Measurements from ENCODE around the gene LRRC14B.
"Not testable (repeated sequence)": the region's sequence is repeated elsewhere in the genome, so short reads cannot be mapped to it uniquely, and the experiment has no call there.

Gene LRRC14B

DNA sequence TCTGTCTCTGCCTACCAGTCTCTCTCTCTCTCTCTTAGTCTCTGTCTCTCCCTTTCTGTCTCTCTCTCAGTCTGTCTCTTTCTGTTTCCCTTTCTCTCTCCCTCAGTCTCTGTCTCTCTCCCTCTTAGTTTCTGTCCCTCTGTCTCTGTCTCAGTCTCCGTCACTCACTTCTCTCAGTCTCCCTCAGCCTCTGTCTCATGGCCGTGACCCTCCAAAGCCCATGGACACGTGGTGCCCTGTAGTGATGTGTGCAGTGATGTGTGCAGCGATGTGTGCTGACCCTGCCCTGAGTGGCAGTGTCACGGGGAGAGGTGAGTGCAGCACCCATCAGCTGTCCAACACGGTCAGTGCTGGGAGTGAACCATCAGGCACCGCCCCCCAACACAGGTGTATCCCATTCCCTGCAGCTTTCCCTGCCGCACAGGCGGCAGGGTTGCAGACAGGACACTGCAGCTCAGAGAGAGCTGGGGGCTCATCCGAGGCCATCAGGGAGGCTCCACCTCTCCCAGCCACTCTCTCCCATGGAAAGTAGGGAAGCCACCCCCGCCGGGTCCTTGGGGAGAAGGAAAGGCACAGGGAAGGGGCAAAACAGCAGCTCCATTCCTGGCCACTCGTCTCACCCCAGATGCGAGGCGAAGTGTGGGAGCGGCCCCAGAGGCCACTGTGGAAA is 794 bp upstream of the LRRC14B start:
- in situ Hi-C loops (cut with HindIII; ENCODE audit: low sequenced_read_pairs), result no loop called here

DNA sequence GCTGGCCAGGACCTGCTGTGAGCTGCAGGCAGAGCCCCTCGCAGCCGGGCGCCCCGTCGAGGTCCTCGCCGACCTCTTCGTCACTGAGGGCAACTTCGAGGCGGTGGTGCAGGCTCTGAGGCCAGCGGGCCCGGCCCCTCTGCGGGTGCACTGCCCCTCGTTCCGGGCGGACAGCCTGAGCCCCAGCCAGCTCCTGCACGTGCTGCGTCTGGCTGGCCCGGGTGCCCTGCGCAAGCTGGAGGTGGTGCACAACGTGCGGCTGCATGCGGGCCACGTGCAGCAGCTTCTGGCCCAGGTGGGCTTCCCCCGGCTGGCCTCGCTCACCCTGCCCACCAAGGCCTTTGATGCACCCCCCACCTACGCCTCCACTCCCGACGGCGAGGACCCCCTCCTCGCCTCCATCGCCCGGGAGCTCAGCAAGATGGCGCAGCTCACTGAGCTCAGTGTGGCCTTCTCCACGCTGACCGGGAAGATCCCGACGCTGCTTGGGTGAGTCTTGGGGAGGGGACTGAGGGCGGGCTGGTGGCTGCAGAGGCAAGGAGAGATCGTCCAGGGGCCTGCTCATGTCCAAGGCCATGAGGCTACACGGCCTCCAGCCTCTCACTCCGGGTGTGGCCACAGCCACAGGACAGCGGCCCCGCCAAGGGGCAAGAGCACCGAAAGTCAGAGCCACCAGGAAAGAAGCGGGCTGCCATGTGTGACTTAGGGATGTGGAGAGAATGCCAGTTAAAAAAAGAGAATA is 825 bp downstream of the LRRC14B start:
- in situ Hi-C loops (cut with HindIII; ENCODE audit: low sequenced_read_pairs), result no loop called here

DNA sequence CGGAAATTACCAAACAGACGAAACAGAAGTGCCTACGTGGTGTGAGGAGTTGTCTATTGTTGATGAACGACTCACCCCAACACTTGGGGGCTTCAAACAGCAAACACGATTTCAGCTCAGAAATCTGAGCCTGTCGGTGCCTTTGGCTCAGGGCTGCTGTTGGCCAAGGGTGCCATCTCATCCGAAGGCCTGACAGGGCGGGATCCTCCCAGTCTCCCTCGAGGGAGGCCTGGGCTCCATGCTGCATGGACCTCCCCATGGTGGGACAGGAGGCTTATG is 1.3 kb downstream of the LRRC14B start:
- in situ Hi-C loops (cut with HindIII; ENCODE audit: low sequenced_read_pairs), result no loop called here

DNA sequence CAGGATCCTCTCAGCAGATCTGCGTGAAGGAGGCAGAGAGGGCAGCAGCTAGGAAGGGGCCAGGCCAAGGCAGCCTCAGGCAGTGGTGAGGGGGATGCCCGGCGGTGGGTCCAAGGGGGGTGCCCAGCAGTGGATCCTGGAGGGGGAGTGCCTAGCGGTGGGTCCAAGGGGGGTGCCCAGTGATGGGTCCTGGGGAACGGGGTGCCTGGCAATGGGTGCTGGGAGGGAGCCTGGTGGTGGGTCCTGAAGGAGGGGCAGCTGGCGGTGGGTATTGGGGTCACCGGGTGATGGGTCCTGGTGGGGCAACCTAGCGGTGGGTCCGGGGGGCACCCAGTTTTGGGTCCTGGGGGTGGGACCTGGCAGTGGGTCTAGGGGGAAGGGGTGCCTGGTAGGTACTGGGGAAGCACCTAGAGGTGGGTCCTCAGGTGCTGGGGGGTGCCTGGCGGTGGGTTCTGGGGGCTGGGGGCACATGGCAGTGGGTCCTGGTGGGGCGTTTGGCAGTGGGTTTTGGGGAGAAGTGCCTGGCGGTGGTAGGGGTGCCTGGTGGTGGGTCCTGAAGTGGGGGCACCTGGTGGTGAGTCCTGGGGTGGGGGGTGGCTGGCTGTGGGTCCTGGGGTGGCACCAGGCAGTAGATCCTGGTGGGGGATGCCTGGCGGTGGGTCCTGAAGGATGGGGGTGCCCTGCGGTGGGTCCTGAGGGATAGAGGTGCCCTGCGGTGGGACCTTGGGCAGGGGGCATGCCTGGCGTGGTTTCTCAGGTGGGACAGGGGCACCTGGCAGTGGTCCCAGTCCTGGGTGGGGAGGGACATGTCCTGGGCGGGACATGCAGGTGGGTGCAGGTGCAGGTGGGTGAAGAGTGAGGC is 1.9 kb downstream of the LRRC14B start:
- in situ Hi-C loops (cut with HindIII; ENCODE audit: low sequenced_read_pairs), result no loop called here

DNA sequence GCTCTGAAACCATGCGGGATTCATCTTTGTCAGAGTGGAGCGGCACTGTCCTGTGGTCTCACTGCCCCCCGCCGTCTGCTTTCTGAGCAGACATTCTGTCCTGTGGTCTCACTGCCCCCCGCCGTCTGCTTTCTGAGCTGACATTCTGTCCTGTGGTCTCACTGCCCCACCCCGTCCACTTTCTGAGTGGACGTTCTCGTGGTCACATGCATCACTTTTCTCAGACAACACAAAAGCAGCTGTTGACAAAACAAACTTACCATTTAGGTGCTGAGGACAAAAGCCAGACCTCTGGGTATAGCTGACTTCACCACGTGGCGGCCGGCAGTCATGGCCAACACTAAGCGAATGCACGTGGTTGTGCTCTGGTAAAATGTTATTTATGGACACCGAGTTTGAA is 2.8 kb downstream of the LRRC14B start:
- in situ Hi-C loops (cut with HindIII; ENCODE audit: low sequenced_read_pairs), result no loop called here

DNA sequence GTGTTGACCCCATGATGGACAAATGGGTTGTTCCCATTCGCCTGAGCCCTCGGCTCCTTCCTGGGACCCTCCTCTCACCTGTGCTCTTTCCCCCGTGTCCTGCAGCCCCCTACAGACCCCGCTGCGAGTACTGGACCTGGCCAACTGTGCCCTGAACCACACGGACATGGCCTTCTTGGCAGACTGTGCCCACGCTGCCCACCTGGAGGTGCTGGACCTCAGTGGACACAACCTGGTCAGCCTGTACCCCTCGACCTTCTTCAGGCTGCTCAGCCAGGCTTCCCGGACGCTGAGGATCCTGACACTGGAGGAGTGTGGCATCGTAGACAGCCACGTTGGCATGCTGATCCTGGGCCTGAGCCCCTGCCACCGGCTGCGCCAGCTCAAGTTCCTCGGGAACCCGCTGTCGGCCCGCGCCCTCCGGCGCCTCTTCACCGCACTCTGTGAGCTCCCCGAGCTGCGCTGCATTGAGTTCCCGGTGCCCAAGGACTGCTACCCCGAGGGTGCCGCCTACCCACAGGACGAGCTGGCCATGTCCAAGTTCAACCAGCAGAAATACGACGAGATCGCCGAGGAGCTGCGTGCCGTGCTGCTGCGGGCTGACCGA is 3.4 kb downstream of the LRRC14B start:
- in situ Hi-C loops (cut with HindIII; ENCODE audit: low sequenced_read_pairs), result no loop called here

DNA sequence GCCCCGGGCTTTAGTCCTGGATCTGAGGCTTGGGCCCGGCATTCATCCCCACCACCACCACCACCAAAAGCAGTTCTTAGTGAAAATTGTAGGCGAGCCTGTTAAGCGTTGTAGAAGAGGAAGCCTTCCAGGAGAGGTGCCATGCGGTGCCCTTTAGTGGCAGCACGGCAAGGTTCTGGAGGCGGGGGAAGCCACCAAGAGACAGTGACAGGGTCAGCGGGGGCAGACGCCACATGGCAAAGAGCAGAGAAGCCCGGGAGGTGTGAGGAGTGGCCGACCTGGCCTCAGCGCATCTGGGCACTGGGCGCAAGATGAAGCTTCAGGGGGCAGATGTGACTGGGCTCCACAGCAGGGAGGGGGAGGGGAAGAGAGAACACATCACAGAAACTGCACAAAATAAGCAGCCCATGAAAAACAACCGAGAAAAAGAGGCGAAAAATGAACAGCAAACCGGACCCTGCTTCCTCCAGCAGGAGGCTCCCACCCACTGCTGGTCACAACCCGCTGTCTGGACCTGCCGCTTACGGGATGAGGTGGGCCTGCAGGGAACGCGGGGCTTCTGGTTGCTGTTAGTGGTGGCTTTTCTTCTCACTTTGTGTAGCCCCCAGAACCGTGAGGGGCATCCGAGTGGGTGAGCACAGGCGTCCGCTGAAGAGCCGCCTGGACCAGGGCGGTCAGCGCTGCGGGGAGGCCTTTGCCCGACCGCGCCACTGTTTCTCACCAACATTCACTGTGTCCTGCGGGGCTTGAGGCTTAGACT is 4.3 kb downstream of the LRRC14B start:
- in situ Hi-C loops (cut with HindIII; ENCODE audit: low sequenced_read_pairs), result no loop called here

DNA sequence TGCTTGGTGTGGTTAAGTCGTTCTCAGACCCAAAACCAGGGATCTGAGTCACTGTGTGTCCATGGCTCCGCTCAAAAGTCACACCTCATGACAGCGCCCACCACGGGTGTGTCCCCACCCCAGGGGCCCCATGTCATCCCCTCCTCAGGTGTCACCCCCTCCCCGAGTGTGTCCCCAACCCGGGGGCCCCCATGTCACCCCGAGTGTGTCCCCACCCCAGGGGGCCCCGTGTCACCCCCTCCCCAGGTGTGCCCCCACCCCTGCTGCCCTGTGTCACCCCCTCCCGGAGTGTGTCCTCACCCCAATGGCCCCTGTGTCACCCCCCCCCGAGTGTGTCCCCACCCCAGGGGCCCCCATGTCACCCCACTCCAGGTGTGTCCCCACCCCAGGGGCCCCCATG is 5.1 kb downstream of the LRRC14B start:
- in situ Hi-C loops (cut with HindIII; ENCODE audit: low sequenced_read_pairs), result no loop called here

DNA sequence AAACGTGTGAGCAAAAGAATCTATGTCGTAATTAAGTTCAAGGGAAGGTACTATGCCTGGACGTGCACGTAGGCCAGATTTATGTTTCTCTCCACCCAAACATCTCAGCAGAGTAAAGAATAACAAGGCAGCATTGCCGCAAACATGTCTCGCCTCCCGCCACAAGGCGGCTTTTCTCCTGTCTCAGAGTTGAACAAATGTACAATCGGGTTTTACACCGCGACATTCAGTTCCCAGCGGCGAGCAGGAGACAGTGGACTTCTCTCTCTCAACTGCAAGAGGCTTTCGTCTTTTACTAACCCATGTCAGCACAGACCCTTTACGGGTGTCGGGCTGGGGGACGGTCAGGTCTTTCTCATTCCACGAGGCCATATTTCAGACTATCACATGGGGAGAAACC is 5.7 kb downstream of the LRRC14B start:
- in situ Hi-C loops (cut with HindIII; ENCODE audit: low sequenced_read_pairs), result not testable (repeated sequence)

DNA sequence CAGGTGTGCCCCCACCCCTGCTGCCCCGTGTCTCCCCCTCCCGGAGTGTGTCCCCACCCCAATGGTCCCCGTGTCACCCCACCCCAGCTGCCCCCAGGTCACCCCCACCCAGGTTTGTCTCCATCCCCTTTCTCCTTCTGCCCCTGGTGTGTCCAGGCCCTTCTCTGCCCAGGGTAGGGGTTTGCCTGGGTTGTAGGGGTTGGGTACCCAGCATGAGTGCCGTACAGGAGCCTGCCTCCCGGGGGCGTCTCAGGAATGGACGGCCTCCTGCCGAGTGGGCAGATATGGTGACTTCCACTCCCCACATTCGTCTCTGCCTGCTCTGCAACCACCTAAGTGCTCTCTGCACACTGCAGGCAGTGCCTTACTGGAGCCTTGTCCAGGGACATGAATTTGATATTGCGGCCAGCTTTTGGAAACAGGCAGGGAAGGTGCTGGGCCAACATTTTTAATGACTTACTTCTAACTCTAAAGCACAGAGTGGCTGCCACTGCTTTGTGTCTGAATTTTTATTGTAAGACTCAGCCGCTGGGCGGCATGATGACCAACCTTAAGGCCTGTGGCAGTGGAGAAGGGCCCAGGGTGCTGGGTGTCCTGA is 6.7 kb downstream of the LRRC14B start:
- in situ Hi-C loops (cut with HindIII; ENCODE audit: low sequenced_read_pairs), result no loop called here

DNA sequence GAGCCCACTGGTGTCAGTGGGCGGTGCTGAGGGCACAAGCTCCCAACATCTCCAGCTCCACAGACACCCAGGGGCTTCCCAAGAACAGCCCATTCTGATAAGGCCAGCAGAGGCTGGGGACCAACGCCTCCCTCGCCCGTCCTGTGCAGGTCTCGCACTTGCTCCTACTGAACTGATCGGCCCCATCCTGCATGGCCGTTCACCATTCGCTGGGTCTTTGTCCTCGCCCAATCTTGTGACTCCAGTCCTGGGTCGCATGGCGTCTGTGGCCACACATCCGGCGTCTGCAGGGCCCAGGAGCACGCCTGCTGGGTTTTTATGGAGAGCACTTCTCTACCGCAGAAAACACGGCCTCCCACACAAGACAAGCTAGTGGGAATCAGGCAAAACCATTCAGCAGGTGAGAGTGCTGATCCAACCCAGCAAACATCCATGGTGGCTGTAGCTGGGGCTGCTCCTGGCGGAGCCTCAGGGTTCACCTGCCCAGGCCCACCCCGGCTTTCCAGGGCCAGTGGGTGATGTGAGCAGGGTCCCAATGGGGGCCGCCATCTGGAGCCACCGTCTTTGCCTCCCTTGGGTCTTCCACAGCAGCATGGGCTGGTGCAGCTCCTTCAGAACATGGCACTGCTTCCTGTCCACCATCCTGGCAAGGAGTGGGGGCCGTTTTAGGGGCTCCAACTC is 7.4 kb downstream of the LRRC14B start:
- in situ Hi-C loops (cut with HindIII; ENCODE audit: low sequenced_read_pairs), result no loop called here

DNA sequence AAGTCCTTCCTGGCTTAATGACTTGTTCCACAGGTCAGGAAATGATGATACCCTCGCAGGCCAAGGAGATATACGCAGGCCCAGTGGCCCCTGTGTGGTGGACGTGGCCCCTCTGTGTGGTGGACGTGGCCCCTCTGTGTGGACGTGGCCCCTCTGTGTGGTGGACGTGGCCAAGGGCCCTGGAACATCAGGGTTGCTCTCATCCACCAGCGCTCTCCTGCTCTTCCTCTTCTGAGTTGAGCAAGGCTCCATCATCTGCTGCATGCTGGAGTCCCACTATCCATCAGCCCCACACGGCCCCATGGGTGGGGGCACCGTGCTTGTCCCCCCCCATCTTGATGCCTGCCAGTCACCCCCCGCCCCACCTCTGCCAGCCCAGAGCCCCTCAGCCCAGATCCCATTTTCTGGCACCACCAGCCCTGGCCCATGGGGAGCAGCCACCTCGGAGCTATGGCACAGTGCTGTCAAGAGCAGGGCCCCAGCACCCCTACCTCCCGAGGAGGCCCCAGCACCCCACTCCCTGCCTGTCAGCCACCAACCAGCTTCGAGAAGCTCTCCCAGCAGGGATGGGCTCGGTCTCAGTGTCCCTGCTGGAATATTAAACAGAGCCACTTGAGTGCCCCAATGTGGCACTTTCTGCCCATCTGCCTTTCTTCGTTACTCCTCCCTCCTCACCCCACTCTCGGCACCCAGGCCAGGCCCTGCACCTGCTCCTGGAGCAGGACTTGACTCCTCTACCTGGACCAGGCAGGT is 8.1 kb downstream of the LRRC14B start:
- in situ Hi-C loops (cut with HindIII; ENCODE audit: low sequenced_read_pairs), result no loop called here

DNA sequence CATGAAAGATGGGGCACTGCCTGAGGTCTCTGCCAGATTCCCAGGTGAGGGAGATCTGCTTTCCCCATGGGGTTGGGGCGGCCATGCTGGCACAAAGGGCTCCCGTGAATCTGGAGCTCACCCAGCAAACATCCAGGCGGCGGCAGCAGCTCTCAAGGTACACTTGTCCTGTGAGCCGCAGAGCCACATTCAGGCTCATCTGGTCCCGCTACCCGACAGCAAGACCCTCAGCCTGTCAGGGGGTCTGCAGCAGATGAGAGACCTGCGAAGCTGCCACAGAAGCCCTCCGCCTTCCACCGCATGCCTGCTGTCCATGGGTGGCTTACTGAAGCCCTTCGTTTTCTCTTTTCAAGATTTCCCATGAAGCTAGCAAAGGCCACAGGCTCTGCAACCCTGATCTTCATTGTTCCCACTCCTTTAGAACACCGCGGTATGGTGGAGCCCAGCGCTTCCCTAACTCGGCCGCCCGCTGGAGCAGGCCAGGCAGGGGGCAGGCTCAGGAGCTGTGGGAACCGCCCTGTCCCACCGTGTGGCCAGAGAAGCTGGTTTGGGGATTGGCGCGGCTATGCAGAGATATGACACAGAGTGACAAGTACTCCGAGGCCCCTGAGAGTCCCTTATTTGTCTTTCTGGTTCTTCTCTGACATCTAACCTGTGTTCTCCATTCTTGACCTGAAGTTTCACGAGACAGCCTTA is 8.8 kb downstream of the LRRC14B start:
- in situ Hi-C loops (cut with HindIII; ENCODE audit: low sequenced_read_pairs), result no loop called here

DNA sequence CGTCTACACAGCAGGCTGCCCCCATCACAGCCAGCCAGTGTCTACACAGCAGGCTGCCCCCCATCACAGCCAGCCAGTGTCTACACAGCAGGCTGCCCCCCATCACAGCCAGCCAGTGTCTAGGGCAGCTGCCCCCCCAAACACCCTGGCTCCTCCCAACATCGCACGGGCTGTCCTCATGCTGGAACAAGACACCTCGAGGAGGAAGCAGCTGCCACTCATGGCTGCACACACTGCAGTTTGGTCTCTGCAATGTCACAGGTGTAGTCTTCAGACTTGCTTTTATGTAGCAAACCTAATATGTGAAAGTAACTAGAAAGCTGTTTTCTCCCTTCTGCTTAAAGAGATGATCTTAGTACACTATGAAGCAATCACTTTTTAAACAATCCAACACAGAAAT is 9.7 kb downstream of the LRRC14B start:
- in situ Hi-C loops (cut with HindIII; ENCODE audit: low sequenced_read_pairs), result no loop called here

DNA sequence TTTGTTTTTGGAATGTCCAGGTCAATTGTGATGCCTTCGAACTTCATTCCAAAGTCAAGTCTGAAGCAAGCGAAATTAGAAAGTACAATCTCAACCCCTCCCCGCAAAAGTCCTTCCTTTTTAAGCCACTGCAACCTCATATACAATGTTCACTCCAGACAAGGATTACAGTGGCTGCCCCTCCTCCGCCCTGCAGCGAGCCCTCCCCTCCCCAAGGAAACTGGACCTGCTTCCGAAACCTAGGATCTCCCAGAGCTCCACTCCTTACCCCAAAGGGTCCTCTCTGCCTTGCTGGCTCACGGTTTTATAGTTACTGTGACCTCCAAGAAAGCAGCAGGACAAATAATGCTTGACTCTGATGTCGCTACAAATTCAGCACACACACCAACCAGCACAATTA is 10.4 kb downstream of the LRRC14B start:
- in situ Hi-C loops (cut with HindIII; ENCODE audit: low sequenced_read_pairs), result no loop called here

DNA sequence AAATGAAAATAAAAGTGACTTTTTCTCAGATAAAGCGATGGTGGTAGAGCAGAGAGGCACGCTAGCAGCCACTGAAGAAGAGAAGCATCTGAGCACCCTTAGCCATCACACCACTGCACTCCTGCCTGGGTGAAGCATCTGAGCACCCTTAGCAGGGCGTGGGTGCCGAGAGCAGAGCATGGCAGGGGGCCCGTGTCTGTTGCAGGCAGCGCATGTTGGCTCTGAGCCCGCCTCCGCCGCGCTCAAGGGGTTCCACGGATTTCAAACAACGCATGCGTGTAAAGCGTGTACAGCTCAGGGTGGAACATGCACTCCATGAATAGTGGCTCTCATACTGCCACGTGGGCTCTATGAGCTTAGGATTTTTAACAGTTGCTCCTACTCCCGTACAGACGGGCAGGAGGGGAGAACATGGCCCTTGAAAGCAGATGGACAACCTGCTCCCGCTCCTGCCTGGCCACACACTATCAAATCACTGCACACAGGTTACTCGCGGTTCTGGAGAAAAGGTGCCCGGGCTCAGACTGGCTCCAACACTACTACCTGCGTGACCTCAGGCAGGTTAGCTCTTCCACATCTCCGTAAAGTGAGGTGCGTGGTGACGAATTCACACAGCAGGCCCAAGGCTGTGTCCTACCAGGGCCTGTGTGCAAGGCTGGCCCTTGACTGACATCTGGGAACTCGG is 12.1 kb downstream of the LRRC14B start:
- in situ Hi-C loops (cut with HindIII; ENCODE audit: low sequenced_read_pairs), result no loop called here

DNA sequence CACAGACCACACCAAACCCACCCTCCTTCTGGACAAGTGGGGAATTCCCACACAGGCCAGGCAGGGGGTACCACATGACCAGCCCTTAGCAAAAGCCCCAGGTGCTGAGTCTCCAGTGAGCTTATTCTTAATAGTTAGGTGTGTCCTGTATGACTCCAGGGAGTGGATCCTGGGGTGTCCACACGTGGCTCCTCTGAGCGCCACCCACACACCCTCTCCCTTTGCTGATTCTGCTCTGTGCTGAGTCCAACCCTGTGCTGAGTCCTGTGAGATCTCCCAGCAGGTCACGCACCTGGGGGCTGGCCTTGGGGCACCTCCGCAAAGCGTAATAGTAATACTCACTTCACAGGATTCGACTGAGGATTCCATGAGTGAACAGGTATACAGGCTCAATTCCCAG is 12.7 kb downstream of the LRRC14B start:
- in situ Hi-C loops (cut with HindIII; ENCODE audit: low sequenced_read_pairs), result no loop called here

DNA sequence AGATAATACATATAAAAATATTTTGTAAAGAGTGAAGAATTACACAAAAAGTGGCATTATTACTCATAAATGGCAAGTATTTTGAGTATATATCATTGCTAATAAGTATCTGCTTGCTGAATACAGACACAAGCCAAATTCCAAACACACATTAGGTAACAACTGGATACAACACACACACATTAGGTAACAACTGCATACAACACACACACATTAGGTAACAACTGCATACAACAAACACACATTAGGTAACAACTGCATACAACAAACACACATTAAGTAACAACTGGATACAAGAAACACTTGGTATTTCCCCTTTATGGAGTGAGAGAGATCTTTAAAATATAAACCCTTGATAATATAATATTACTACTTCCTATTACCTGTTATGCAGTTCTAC is 13.2 kb downstream of the LRRC14B start:
- in situ Hi-C loops (cut with HindIII; ENCODE audit: low sequenced_read_pairs), result no loop called here
